Measurements from ENCODE around the gene GGT1.

DNA sequence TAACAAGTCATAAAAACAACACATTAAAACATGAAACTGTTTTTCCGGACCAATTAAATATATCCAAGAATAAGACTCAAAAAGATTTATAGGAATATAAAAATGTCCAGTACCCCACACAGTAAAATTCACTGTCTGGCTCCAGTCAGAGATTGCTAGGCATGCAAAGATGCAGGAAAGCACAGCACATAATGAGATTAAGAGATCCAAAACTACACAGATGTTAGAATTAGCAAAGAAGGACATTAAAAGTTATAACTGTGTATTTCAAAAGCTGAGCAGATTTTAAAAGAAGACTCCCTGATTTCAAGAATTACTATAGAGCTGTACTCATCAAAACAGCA lies 23.8 kb upstream of the GGT1 start:
- TF ChIP-seq, protein P1, sequence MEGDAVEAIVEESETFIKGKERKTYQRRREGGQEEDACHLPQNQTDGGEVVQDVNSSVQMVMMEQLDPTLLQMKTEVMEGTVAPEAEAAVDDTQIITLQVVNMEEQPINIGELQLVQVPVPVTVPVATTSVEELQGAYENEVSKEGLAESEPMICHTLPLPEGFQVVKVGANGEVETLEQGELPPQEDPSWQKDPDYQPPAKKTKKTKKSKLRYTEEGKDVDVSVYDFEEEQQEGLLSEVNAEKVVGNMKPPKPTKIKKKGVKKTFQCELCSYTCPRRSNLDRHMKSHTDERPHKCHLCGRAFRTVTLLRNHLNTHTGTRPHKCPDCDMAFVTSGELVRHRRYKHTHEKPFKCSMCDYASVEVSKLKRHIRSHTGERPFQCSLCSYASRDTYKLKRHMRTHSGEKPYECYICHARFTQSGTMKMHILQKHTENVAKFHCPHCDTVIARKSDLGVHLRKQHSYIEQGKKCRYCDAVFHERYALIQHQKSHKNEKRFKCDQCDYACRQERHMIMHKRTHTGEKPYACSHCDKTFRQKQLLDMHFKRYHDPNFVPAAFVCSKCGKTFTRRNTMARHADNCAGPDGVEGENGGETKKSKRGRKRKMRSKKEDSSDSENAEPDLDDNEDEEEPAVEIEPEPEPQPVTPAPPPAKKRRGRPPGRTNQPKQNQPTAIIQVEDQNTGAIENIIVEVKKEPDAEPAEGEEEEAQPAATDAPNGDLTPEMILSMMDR (IDR thresholded peaks at IDR 0.05) = no peak
- no peak for TF ChIP-seq POLR2A (IDR thresholded peaks at IDR 0.05)
